ENCODE data around the gene CNN3.

The CNN3 gene

DNA sequence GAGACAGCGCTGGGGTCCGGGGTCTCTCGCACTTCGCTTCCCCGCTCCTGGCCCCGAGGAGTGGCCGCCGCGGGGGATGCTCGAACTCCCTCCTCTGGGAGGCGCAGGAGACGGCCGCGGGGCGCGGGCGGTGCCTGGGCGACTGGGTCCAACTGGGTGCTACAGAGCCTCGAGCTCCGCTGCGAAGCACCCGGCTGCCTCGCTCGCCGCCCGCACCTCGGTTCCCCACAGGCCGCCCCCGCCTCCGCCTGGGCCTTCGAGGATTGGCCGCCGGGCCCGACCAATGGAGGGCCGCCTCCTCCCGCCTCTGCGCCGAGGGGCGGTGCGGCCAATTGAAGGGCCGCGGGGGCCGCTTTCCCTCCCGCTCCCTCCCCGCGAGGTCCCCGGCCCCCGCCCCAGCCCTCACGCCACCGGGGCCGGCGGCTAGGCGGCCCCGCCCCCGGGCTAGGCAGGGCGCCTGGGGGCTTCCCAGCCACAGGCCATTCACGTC, at the start of gene CNN3:
Gene CNN3, minus strand, starts transcription at position 196 of the 490 bp plus-strand sequence. CDS start 216 bp downstream, outside the sequence.
- peak; percentile 34 for DNase-seq

GRCh38 chr1:94974824-94975223, 47.9 kb upstream of the CNN3 start:
- DNase-seq: no peak

- DNase-seq: peak; percentile 2
Observed at GRCh38 chr1:94974241-94974640, 47.3 kb upstream of the CNN3 start.

DNA sequence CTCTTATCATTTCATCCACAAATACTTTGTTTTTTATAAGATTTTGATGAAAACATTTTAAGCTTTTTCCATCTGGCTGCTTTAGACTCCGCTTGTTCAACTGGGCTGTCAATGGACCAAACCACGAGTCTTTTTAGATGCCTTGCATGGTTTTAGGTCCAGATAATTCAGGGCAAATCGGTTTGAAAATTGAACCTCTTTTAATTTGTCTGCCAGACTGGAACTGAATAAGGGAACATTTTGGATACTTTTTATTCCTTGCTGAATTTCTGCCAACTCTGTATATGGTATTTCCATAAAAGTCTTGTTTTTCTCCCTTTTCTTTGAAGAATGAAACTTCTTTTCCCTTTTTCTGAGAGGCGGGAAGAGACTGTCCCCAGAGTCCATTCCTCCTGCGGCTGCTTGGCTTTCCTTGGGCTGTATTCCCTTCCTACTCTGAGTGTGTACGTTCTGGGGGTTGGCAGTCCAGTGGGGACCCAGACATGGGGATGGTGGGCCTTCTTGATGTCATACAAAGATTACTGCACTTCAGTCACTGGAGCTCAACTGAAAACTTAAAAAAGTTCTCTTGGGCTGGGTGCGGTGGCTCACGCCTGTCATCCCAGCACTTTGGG, 46.5 kb upstream of the CNN3 start:
- no peak for DNase-seq

GRCh38 chr1:94971491-94971924, 44.6 kb upstream of the CNN3 start:
- no peak for DNase-seq

DNA sequence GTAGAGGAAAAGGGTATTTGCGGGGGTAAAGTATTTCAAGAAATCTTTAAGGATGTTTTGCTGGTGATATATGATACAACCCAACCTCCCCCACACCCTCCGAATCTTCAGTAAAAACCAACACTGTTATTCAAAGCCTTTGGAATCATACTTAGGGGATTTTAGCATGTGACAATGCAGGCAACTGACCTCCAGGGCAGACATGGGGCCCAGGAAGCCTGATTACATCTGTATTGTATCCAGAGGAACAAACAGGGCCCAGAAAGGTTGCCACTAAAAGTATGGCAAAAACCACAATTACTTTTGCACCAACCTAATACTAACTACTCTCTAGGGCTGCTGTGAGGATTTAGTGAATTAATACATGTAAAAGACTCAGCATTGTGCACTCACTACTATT, 43.9 kb upstream of the CNN3 start:
- DNase-seq: no peak

DNA sequence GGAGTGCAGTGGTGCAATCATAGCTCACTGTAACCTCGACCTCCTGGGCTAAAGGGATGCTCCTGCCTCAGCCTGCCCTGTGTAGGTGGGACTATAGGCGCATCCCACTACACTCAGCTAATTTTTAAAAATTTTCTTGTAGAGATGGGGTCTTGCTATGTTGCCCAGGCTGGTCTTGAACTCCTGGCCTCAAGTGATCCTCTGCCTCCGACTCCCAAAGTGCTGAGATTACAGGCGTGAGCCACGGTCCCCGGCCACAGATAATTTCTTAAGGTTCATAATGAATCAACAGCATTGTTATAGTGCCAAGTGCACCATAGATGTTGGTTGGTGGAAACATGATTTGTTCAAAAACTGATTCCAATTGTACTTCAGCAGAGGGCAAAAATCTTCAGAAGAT, 42.2 kb upstream of the CNN3 start:
- DNase-seq: no peak

DNA sequence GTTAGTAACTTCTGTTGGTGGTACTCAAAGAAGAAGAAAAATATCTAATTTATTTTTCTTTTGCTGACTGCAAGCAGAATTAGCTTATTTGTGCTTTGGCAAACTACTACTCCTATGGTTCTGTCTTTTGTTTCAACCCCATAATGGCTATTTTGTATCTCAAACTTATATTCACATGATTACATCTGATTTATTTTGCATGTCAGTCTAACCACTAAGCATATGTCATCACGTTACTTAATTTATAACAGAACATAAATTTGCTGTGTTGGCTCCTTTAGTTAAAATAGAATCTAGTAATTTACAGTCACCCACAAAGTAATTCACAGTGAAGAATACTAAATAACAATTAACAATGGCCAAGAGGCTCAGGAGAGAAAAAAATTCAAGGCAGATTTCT, 39.1 kb upstream of the CNN3 start:
- no peak for DNase-seq

GRCh38 chr1:94963864-94964263, 37.0 kb upstream of the CNN3 start:
- DNase-seq: no peak

DNA sequence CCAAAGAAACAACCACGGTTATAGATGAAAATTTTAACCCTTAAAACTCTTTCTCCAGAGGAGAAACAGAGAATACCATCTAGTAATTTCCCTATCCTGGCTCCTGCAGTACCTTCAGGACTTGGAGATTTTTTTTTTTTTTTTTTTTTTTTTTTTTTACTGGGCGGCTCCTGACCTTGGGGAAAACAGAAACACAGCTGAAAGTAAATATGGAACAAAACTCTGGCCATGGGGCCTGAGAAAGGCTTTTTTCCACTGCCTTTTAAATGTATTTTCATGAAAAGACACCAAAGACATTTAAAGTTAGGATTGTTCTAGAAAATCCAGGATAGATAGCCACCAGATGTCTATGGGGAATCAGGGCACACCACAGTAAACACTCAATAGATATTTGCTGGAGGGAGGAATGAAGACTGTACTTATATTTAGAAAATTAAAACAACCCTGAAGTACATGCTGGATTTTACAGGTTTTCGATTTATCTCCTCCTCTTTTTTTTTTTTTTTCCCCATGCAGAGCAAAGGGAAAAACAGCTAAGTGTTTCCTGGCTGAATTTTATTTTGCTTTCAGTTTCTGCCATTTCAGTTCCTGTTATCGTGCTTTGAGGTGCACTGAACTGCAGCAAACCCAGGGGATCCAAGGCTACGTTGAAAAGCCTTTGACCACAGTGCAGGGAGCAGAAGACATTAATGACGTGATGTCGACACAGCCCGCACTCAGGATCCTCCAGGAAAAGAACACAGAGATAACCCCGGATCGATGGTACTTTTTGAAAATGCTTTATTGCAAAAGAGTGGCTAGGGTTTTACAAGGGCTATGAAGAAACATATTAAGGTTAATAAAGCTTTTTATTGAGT, 35.7 kb upstream of the CNN3 start:
- DNase-seq: peak; percentile 64

- DNase-seq: no peak
Observed at GRCh38 chr1:94961988-94962387, 35.1 kb upstream of the CNN3 start.

DNA sequence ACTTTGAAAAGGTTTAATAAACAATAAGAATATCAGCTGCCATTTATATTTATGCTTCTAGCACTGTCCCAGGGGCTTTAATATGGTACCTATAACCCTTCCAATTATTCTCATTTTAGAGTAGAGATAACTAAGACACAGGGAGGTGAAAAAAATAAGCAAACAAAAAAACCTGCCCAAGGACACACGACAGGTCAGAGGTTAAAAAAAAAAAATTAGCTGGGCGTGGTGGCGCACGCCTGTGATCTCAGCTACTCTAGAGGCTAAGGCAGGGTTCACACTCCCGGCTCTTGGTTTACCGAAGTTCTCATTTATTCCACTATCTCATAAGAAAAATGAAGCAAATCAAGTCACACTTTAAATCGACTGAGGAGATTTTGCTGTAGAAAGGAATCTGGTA, 34.7 kb upstream of the CNN3 start:
- DNase-seq: no peak

DNA sequence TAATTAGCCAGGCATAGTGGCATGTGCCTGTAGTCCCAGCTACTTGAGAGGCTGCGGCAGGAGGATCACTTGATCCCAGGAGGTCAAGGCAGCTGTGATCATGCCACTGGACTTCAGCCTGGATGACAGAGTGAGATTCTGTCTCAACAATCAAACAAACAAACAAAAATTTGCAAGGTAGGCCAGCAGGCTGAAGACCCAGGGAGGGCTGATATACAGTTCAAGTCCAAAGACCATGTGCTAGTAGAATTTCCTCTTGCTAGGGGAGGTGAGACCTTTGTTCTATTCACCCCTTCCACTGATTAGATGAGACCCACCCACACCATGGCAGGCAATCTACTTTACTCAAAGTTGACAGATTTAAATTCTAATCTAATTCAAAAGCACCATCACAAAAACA, 31.2 kb upstream of the CNN3 start:
- no peak for DNase-seq

GRCh38 chr1:94955767-94956632, 29.1 kb upstream of the CNN3 start:
- DNase-seq: no peak

GRCh38 chr1:94954263-94955220, 27.6 kb upstream of the CNN3 start:
- DNase-seq: no peak

DNA sequence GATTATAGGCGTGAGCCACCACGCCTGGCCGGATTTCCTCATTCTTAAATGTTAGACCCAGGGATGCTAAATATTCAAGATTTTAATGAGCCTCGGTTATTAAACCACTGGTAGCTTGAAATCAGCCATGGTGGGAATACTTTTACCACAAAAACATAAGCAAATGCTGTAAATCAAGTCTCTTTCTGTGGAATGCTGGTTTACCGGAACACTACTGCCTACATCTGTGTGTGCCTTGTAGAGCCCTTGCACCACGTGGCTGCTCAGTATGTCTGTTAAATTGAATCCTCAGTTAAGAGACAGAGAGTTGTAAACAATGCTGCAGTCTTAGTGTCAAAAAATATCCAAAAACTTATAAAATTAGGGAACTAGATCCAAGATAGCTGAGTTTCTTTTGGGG, 26.8 kb upstream of the CNN3 start:
- no peak for DNase-seq

DNA sequence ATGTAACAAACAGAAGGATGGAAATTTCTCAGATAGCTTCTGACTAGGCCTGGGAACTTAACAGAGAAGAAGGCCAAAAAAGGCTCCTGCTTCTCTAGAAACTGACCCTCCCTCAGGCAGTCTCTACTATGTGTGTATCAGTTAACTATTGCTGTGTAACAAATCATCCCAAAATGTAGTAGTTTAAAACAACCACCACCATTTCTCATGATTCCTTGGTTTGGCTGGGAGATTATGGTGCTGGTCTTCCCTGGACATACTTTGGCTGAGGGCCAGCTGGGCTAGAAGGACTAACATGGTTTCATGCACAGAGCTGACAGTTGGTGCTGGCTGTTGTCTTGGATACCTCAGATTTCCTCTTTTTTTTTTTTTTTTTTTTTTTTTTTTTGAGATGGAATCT, 26.2 kb upstream of the CNN3 start:
- DNase-seq: no peak

DNA sequence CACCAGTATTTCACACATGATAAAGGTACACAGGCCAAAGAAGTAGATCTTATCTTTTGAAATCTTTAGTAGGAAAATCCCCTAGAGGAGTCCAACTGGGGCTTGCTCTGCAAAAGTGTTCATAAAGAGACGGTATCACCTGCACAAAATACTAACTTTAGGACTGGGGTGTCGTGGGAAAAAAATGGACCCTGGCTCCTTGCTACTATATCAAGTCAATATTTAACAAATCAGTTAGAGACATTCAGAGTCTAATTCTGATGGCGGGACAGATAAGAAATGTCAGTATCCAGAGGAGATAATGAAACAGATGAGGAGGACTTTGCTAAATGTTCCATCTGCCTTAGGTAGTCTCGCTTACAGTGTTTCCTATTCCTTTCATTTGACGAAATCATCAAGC, 25.6 kb upstream of the CNN3 start:
- DNase-seq: no peak

DNA sequence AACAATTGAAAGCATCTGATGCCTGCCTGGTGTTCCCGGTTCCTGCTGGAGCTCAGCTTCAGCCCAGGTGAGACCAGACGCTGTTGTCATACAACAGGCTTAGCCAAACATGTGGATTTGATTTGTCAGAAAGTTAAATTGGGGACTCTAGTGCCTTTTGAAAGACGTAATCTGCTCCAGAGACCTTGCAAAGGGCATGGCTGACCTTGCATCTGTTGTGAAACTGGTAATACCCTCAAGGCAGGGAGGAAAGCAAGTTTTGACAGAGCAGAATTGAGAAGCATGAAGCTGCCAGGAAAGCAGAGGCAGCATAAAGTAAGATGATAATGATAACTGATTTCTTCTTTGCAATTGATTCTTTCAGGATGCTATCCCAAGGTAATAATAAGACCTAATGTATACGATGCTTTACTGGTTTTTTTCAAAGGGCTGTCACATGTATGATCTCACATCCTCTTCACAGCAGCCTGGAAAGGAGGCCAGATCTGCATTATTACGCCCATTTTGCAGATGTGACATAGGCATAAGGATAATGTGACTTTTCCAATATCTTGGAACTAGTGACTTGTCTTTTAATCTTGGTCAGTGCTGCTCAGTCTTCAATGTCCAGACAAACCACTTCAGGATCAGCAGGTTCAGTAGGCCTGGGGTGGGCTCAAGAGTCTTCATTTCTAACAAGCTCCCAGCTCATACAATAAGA, 24.7 kb upstream of the CNN3 start:
- no peak for DNase-seq

DNA sequence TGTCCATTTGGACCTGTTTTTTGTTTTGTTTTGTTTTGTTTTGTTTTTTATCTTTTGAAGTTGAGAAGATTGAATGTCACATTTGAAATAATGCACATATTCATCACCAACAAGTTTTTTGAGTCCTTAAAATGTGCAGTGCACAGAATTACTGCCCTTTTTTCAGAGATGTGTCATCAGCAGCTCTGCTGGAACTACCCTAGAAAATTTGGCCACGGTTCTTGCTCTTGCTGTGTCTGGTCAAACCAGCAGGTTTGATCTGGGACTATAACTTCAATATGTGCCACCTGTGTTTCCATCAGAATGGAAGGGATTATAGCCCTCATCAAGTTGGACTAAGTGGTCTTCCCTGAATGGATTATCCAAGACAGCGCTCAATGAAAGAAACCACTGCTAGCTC, 24.1 kb upstream of the CNN3 start:
- no peak for DNase-seq

Data from suppressor macrophage treated with lipopolysaccharide for 4 hours (primary cell).